ENCODE data around the gene TTLL8.

Gene TTLL8

DNA sequence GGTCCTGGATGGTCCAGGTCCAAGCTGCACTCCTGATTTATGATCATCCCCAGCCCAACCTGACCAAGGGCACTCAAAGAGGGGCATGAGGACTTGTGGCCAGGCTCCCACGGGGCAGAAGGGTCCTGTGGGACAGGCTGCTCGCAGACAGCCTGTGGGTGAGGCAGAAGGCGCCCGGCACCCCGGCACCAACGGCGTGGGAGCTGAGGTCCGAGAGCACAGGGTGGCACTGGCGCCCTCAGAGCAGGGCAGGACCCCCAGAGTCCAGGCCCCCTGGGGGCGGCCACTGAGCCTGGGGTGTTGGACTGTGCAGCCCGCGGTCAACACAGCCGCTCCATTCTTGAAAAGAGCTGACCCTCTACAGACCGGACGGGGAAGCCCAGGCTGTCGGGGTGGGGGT, 48.8 kb downstream of the TTLL8 start:
- TF ChIP-seq CEBPB (IDR thresholded peaks at IDR 0.05) (no peak), TAF1 (IDR thresholded peaks at IDR 0.05; ENCODE audit: low read depth) (no peak), EP300 (IDR thresholded peaks at IDR 0.05; ENCODE audit: borderline replicate concordance) (no peak), TCF12 (IDR thresholded peaks at IDR 0.05; ENCODE audit: low read depth) (no peak)

DNA sequence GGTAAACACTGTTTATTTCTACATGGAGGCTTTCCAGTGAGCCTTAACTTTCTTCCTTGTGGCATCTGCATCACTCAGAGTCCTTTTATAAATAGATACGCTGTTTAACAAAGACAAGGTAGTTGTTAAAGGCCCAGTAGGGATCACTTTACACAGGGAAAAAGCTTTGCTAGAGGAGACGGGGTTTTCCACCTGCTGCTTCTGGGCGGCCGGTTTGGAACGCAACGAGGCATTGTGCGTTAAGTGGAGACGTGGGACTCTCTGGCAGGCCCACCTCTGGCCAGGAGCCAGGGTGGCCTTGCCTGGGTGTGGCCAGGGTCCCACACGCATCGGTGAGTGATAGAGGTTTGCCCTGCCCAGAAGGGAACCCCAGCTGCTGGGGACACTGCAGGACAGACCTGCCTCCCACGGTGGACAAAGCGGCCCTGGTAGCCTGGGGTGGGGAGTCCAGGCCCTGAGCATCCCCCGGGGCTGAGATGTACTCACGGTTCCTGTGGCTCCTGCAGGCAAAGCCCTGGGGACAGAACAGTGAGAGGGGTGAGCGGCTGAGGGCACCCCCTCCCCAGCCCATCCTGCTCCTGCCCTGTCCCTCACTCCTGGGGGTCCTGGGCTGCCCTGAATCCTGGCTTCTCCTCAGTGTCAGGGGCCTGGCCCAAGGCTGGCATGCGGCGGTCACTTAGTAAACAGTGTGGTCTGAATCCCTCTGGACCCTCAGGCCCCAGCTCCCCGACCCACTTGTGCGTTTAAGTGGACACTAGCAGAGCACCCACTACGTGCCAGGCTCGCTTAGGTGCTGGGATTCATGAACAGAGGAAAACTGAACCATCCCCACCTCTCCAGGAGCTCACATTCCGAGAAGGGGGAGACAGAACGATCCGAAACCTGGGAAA, 49.7 kb downstream of the TTLL8 start:
- TF ChIP-seq RAD21 (IDR thresholded peaks at IDR 0.05; ENCODE audit: low read depth) = no peak
- TF ChIP-seq FOXM1 (IDR thresholded peaks at IDR 0.05; ENCODE audit: borderline replicate concordance, low read depth) = no peak
- TF ChIP-seq, protein P1, sequence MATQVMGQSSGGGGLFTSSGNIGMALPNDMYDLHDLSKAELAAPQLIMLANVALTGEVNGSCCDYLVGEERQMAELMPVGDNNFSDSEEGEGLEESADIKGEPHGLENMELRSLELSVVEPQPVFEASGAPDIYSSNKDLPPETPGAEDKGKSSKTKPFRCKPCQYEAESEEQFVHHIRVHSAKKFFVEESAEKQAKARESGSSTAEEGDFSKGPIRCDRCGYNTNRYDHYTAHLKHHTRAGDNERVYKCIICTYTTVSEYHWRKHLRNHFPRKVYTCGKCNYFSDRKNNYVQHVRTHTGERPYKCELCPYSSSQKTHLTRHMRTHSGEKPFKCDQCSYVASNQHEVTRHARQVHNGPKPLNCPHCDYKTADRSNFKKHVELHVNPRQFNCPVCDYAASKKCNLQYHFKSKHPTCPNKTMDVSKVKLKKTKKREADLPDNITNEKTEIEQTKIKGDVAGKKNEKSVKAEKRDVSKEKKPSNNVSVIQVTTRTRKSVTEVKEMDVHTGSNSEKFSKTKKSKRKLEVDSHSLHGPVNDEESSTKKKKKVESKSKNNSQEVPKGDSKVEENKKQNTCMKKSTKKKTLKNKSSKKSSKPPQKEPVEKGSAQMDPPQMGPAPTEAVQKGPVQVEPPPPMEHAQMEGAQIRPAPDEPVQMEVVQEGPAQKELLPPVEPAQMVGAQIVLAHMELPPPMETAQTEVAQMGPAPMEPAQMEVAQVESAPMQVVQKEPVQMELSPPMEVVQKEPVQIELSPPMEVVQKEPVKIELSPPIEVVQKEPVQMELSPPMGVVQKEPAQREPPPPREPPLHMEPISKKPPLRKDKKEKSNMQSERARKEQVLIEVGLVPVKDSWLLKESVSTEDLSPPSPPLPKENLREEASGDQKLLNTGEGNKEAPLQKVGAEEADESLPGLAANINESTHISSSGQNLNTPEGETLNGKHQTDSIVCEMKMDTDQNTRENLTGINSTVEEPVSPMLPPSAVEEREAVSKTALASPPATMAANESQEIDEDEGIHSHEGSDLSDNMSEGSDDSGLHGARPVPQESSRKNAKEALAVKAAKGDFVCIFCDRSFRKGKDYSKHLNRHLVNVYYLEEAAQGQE (IDR thresholded peaks at IDR 0.05; ENCODE audit: low read depth) = no peak
- TF ChIP-seq CEBPB (IDR thresholded peaks at IDR 0.05) = no peak
- no peak for TF ChIP-seq TEAD4 (IDR thresholded peaks at IDR 0.05)
- TF ChIP-seq ZBTB7A (IDR thresholded peaks at IDR 0.05; ENCODE audit: low read depth) = no peak
- TF ChIP-seq TCF12 (IDR thresholded peaks at IDR 0.05; ENCODE audit: low read depth) = no peak

DNA sequence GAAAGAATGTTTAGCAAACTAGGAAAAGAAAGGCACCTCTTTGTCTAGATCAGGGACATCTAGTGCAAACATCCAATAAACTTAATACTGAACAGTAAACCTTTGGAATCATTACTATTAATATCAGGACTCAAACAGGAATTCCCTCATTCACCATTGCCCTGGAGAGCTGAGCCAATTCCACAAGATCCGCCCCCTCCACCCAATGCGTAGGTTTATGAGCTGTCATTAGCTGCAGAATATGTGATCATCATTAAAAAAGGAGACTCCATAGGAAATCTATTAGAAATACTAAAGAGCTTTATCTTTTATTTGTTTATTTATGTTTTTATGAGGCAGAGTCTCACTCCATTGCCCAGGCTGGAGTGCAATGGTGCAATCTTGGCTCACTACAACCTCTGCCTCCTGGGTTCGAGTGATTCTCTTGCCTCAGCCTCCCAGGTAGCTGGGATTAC, 51.0 kb downstream of the TTLL8 start:
- no peak for TF ChIP-seq EP300 (IDR thresholded peaks at IDR 0.05; ENCODE audit: borderline replicate concordance)
- TF ChIP-seq, protein P1 (IDR thresholded peaks at IDR 0.05; ENCODE audit: low read depth) = no peak

DNA sequence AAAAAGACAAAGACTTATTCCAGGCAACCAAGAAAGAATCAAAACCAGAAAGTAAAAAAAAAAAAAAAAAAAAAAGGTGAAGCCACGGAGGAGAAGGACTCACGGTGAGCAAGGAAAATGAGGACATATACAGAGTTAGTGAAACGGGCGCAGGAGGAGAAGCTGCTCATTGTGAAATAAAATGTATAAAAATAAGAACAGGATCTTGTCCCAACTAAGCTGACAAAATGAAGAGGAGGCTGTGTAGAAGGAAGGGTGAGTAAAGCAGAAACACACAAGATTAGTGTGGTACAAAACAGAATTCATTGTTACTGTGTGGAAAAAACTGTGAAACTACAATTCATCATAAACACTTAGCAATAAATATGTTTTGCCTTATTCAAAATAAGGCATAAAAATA, 53.2 kb downstream of the TTLL8 start:
- TF ChIP-seq TAF1 (IDR thresholded peaks at IDR 0.05; ENCODE audit: low read depth) (no peak), ZBTB7A (IDR thresholded peaks at IDR 0.05; ENCODE audit: low read depth) (no peak), FOXM1 (IDR thresholded peaks at IDR 0.05; ENCODE audit: borderline replicate concordance, low read depth) (no peak), CREB1 (IDR thresholded peaks at IDR 0.05; ENCODE audit: low read depth) (no peak), TCF12 (IDR thresholded peaks at IDR 0.05; ENCODE audit: low read depth) (no peak), EP300 (IDR thresholded peaks at IDR 0.05; ENCODE audit: borderline replicate concordance) (no peak), TEAD4 (IDR thresholded peaks at IDR 0.05) (no peak), EGR1 (IDR thresholded peaks at IDR 0.05) (no peak), RAD21 (IDR thresholded peaks at IDR 0.05; ENCODE audit: low read depth) (no peak), CEBPB (IDR thresholded peaks at IDR 0.05) (no peak)
- TF ChIP-seq, protein P2, sequence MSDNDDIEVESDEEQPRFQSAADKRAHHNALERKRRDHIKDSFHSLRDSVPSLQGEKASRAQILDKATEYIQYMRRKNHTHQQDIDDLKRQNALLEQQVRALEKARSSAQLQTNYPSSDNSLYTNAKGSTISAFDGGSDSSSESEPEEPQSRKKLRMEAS (IDR thresholded peaks at IDR 0.05) = no peak
- TF ChIP-seq, protein P3, sequence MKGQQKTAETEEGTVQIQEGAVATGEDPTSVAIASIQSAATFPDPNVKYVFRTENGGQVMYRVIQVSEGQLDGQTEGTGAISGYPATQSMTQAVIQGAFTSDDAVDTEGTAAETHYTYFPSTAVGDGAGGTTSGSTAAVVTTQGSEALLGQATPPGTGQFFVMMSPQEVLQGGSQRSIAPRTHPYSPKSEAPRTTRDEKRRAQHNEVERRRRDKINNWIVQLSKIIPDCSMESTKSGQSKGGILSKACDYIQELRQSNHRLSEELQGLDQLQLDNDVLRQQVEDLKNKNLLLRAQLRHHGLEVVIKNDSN (IDR thresholded peaks at IDR 0.05) = no peak

DNA sequence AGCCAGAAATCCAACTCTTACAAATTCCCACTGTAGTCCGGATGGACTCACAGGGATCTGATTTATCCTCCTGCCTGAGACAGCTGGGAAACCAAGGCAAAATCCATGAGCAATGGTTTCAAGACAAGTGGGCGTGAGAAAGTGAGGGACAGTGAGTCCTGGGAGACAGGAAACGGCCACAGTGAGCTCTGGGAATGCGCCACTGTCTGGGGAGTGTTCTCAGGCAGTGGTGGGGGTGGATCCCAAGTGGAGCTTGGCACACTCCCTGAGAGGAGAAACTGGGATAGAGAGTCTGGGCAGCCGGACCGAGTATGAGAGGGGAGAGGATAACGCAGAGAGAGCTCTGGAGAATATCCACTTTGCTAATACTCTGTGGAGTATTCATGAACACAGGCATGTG, 55.3 kb downstream of the TTLL8 start:
- TF ChIP-seq EP300 (IDR thresholded peaks at IDR 0.05; ENCODE audit: borderline replicate concordance) = no peak
- TF ChIP-seq, protein P1 (IDR thresholded peaks at IDR 0.05; ENCODE audit: low read depth) = no peak
- no peak for TF ChIP-seq CREB1 (IDR thresholded peaks at IDR 0.05; ENCODE audit: low read depth)
- TF ChIP-seq, protein P3 (IDR thresholded peaks at IDR 0.05) = no peak
- no peak for TF ChIP-seq TAF1 (IDR thresholded peaks at IDR 0.05; ENCODE audit: low read depth)
- no peak for TF ChIP-seq YY1 (IDR thresholded peaks at IDR 0.05; ENCODE audit: low read depth)
- TF ChIP-seq RAD21 (IDR thresholded peaks at IDR 0.05; ENCODE audit: low read depth) = no peak
- no peak for TF ChIP-seq EGR1 (IDR thresholded peaks at IDR 0.05)
- TF ChIP-seq TCF12 (IDR thresholded peaks at IDR 0.05; ENCODE audit: low read depth) = no peak
- TF ChIP-seq, protein P2 (IDR thresholded peaks at IDR 0.05) = no peak
- TF ChIP-seq ZBTB7A (IDR thresholded peaks at IDR 0.05; ENCODE audit: low read depth) = no peak
- TF ChIP-seq CEBPB (IDR thresholded peaks at IDR 0.05) = no peak
- TF ChIP-seq TEAD4 (IDR thresholded peaks at IDR 0.05) = no peak
